HUES64 (cell line): Measurements from ENCODE around the gene FAM20A.

Experiments
- H3K27ac ChIP-seq: 2 replicates; pipeline ENCODE4 v1.7.0; 2013; ENCODE audit warnings: low read depth, low read length, inconsistent platforms
- H3K27me3 ChIP-seq: 2 replicates; pipeline ENCODE4 v1.6.1; 2013; ENCODE audit warnings: mild to moderate bottlenecking, low read length; ENCODE audit not compliant: insufficient read depth
- H3K36me3 ChIP-seq: 2 replicates; pipeline ENCODE4 v1.6.1; 2013; ENCODE audit warnings: mild to moderate bottlenecking, low read length; ENCODE audit not compliant: insufficient read depth
- H3K4me1 ChIP-seq: 2 replicates; pipeline ENCODE4 v1.6.1; 2013; ENCODE audit warnings: mild to moderate bottlenecking, low read length, moderate library complexity; ENCODE audit not compliant: insufficient read depth
- H3K4me3 ChIP-seq: 2 replicates; pipeline ENCODE4 v1.5.1; 2013; ENCODE audit warnings: mild to moderate bottlenecking, low read length, moderate library complexity
- H3K9ac ChIP-seq: 2 replicates; pipeline ENCODE4 v1.6.1; 2013; ENCODE audit warnings: mild to moderate bottlenecking, low read depth, low read length
- H3K9me3 ChIP-seq: 2 replicates; pipeline ENCODE4 v1.6.1; 2013; ENCODE audit warnings: low read depth, low read length; ENCODE audit not compliant: insufficient read depth
- WGBS: fragments of 150-250, 120-280 bp; methylation state at CpG from one replicate; pipeline ENCODE4 v1.1.7; 2013; ENCODE audit warnings: missing lambda C conversion rate; 5-methylcytosine and 5-hydroxymethylcytosine counted together

The FAM20A gene

DNA sequence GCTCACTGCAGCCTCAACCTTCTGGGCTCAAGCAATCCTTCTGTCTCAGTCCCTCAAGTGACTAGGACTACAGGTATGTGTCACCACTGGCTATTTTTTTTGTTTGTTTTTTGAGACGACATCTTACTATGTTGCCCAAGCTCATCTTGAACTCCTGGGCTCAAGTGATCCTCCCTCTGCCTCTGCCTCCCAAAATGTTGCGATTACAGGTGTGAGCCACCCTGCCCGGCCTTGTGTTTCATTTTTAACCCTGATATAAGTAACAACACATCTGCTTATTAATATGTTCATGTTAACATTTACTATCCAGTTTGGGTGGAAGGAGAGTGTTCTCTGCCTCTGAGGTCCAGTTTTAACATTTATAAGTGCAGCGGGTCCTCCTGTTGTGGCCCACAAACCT, 3.1 kb downstream of the FAM20A start:
- Histone ChIP-seq H3K4me3 (peak overlapping the region; percentile 64), H3K27ac (no peak overlapping the region), H3K9ac (no peak overlapping the region), H3K4me1 (peaks cover 15% of the 10 kb centered on the region; the same call in 1 of the 2 replicates), H3K9me3 (no peaks in the 10 kb centered on the region), H3K36me3 (no peaks in the 10 kb centered on the region), H3K27me3 (peaks cover 41% of the 10 kb centered on the region)
- WGBS: 95% methylated on average over 4 of the region's 4 CpGs

DNA sequence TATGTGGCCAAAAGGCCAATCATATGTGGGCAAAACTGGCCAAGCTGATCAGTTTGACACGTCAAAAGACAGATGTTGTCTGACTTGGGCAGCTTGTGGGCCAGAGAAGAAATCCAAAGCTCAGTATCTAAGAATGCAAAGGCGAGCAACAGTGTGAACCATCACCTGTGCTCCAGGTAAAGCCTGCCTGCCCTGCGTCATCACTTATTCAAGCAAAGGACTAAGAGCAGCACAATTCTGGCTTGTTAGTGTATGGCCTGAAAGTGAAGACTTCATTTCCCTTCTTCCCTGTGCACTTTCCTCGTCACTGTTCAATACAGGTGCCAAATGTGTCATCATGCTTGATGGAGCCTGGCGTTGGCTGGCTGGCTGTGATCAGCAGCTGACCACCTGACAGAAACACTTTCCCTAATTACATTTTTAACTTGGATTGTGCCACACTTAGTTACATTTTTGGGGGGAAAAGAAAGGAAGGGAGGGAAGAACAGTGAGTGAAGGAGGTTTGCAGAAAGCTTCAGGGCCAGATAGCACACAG, 4.7 kb downstream of the FAM20A start:
- H3K27ac ChIP-seq: no peak overlapping the region
- no peak overlapping the region for H3K9ac ChIP-seq
- peaks cover under 1% of the 10 kb centered on the region; the same call in 1 of the 2 replicates for H3K4me1 ChIP-seq
- no peaks in the 10 kb centered on the region for H3K9me3 ChIP-seq
- H3K36me3 ChIP-seq: no peaks in the 10 kb centered on the region
- WGBS: 94% methylated on average over 5 of the region's 5 CpGs
- H3K27me3 ChIP-seq: peaks cover 28% of the 10 kb centered on the region
- no peak overlapping the region for H3K4me3 ChIP-seq

DNA sequence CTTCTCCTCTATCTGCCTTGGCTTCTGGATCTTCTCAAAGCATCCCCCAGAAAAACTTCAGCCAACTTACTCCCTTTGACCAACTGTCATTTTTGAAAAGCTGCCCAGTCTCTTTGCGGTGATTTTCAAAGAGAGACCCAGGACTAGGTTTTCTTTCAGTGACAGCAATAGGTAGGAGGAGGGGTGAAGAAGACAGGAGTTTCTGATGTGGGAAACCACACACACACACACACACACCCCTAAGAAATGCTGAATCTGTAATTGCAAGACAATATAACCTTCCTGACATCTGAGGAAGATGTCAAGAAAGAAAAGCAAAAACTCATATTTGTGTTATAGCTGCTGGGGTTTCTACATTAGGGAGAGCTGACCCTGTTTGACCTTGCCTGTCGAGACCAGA, 5.2 kb downstream of the FAM20A start:
- H3K36me3 ChIP-seq: no peaks in the 10 kb centered on the region
- H3K27me3 ChIP-seq: peaks cover 23% of the 10 kb centered on the region
- H3K9ac ChIP-seq: no peak overlapping the region
- no peak overlapping the region for H3K27ac ChIP-seq
- H3K9me3 ChIP-seq: no peaks in the 10 kb centered on the region
- WGBS: 92% methylated on average over 1 of the region's 2 CpGs
- H3K4me1 ChIP-seq: no peaks in the 10 kb centered on the region; the same call in 1 of the 2 replicates
- H3K4me3 ChIP-seq: no peak overlapping the region

DNA sequence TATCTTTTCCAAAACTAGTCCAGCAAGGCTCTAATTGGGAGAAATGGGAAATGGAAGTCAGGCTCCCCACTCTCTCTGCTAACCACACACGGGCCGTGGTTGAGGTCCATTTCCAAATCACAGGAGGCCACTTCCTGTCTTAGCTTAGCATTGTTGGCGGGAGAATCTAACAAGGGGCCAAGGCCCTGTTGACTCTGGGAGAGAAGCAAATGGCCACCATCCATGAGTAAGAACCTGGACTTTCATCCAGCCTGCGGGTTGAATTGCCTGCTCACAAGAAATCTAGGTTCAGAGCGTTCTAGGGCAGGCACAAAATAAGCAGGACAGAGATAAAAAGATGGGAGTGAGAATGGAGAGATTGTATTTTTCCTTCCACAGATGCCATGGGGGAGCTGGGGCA, 5.7 kb downstream of the FAM20A start:
- Histone ChIP-seq H3K27me3 (peaks cover 20% of the 10 kb centered on the region), H3K9ac (no peak overlapping the region), H3K4me3 (no peak overlapping the region), H3K9me3 (no peaks in the 10 kb centered on the region), H3K27ac (no peak overlapping the region), H3K36me3 (no peaks in the 10 kb centered on the region), H3K4me1 (no peaks in the 10 kb centered on the region; the same call in 1 of the 2 replicates)
- 90% methylated on average over 5 of the region's 5 CpGs for WGBS

DNA sequence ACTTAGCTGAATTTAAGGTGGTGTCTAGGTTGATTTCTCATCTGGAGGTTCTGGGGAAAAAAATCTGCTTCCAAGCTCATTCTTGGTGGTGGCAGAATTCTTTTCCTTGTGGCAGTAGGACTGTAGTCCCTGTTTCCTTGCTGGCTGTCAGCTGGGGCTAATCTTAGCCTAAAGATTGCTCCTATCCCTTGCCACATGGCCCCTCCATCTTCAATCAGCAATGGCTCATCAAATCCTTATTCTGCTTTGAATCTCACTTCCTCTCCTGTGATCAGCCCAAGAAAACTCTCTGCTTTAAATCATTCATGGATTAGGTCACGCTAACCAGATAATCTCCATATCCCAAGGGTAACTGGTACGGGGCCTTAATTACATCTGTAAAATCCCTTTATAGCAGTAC, 6.6 kb downstream of the FAM20A start:
- no peaks in the 10 kb centered on the region; the same call in 1 of the 2 replicates for H3K4me1 ChIP-seq
- H3K27ac ChIP-seq: no peak overlapping the region
- H3K9me3 ChIP-seq: no peaks in the 10 kb centered on the region
- peaks cover 4% of the 10 kb centered on the region; the same call in 1 of the 2 replicates for H3K36me3 ChIP-seq
- no peak overlapping the region for H3K4me3 ChIP-seq
- peaks cover 10% of the 10 kb centered on the region for H3K27me3 ChIP-seq
- WGBS: 93% methylated on average over 2 of the region's 2 CpGs
- no peak overlapping the region for H3K9ac ChIP-seq

DNA sequence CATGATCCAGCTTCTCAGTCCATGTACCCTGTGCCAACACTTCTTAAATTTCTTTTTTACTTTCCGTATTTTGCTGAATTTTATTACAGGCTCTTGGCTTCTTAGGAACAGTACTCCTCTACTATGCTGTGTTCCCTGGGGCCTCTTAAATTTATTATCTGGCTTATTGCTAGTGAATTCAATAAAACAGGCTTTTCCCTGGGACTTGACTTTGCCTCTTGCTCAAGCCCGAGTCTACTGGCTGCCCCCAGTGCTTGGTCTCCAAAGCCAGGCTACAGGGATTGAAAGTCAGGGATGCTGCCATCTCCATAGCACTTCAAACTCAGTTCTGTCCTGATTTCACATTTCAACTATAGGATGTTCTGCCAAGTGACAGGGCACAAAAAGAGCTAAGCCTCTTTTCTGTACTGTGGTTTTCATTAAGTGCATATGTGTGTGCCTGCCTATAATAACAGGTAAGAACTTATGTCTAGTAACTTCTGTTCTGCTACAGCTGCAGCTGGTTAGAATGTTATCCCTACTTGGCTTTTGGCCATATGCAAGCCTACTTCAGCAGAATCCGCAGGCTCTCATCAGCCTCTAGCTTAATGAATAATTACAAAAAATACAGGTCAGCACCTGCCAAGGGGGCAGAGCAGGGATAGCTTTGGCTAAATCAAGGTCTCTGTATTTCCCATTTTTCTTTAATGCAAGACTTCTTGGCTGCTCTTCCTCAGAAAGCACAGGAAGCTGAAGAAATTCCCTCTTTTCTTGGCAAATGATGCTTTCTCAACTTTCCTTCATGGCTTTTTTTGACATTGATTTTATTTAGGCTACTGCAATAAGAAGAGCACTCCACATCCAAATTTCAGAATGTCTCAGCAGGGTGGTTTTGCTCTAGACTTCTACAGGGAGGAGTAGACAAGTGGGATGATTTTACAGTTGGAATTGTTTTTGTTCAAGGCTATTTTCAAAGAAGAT, 8.2 kb downstream of the FAM20A start:
- H3K27me3 ChIP-seq: no peaks in the 10 kb centered on the region
- no peaks in the 10 kb centered on the region for H3K4me1 ChIP-seq
- 95% methylated on average over 3 of the region's 3 CpGs for WGBS

DNA sequence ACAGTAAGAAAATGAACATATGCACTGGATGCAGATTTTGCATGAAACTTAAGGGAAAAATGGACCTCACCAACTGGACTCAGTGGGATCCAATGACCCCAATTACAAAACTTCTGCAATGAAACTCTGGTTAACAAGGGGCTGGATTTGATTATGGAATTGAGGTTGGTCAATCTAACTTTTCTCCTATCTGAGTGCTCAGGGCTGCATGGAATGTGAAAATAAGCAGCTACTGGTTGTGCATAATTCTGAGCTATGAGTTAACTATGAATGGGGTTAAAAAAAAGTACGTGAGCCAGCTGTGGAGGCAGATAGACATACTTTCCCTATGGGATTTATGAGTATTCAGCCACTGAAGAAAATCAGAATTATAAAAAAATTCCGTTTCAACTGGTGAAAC, 9.2 kb downstream of the FAM20A start:
- WGBS: 93% methylated on average over 2 of the region's 2 CpGs
- H3K9ac ChIP-seq: no peak overlapping the region; the same call in 1 of the 2 replicates

More for the DNA sequence above, 8.2 kb downstream of the FAM20A start:
- peaks cover 14% of the 10 kb centered on the region; the same call in 1 of the 2 replicates for H3K36me3 ChIP-seq
- H3K9ac ChIP-seq: no peak overlapping the region
- H3K4me3 ChIP-seq: no peak overlapping the region
- H3K9me3 ChIP-seq: peaks cover 9% of the 10 kb centered on the region
- H3K27ac ChIP-seq: no peak overlapping the region

DNA sequence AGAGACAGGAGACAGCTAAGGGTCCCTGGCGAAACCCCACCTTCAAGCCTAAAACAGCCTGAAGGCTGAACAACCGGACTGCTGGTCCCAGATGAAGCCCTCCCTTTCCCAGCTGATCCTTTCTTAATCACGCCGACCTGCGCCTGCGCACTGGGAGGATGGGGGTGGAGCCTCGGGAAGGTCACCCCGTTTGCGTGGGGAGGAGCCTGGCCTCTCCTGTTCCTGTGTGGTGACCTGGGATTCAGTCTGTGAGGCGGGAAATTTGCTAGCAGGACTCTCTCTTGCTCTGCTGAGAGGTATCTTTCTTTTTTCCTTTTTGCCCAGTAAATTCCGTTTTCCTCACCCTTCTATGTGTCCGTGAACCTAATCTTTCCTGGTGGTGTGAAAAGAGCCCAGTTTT, 9.6 kb downstream of the FAM20A start:
- 96% methylated on average over 12 of the region's 12 CpGs for WGBS
- Histone ChIP-seq H3K9me3 (peaks cover 9% of the 10 kb centered on the region), H3K4me1 (no peaks in the 10 kb centered on the region), H3K27ac (no peak overlapping the region), H3K27me3 (no peaks in the 10 kb centered on the region), H3K4me3 (no peak overlapping the region), H3K9ac (no peak overlapping the region; the same call in 1 of the 2 replicates), H3K36me3 (peaks cover 14% of the 10 kb centered on the region; the same call in 1 of the 2 replicates)

More for the DNA sequence above, 9.2 kb downstream of the FAM20A start:
- Histone ChIP-seq H3K9me3 (peaks cover 9% of the 10 kb centered on the region), H3K27me3 (no peaks in the 10 kb centered on the region), H3K27ac (no peak overlapping the region), H3K4me3 (no peak overlapping the region), H3K4me1 (no peaks in the 10 kb centered on the region), H3K36me3 (peaks cover 14% of the 10 kb centered on the region; the same call in 1 of the 2 replicates)

DNA sequence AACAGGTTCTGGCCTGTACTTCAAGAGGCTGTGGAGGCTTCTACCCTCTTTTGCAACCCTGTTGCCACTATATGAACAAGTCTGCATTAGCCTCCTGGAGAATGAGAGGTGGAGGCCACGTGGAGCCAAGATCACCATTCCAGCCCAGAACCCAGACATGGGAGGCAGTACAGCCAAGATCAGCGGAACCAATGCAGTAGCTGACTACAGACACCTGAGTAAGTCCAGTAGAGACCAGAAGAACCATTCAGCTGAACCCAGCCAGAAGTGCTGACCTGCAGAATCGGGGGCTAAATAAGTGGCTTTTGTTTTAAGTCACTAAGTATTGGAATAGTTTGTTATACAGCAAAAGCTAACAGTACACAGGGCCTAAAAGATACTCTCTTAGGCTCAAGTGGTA, 12.1 kb downstream of the FAM20A start:
- Histone ChIP-seq H3K27me3 (no peaks in the 10 kb centered on the region), H3K27ac (no peak overlapping the region), H3K9ac (no peak overlapping the region), H3K36me3 (peaks cover 14% of the 10 kb centered on the region; the same call in 1 of the 2 replicates), H3K9me3 (peaks cover 9% of the 10 kb centered on the region), H3K4me3 (no peak overlapping the region), H3K4me1 (no peaks in the 10 kb centered on the region)
- WGBS: 94% methylated on average over 3 of the region's 3 CpGs

DNA sequence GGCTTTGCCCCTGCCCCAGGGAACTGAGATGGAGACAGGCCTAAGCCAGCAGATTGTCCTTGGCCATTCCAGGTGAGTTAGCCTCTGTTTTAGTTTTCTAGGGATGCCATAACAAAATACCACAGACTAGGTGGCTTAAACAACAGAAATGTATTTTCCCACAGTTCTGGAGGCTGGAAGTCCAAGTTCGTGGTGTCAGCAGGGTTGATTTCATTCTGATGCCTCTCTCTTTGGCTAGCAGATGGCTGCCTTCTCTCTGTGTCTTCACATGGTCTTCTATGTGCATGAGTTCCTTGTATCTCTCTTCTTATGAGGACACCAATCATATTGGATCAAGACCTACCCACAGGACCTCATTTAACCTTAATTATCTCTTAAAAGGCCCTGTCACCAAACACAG, 12.8 kb downstream of the FAM20A start:
- 94% methylated on average over 1 of the region's 1 CpG for WGBS
- no peak overlapping the region for H3K4me3 ChIP-seq
- no peaks in the 10 kb centered on the region for H3K27me3 ChIP-seq
- no peak overlapping the region for H3K9ac ChIP-seq
- H3K4me1 ChIP-seq: no peaks in the 10 kb centered on the region
- peaks cover 9% of the 10 kb centered on the region for H3K9me3 ChIP-seq
- no peak overlapping the region for H3K27ac ChIP-seq
- H3K36me3 ChIP-seq: peaks cover 14% of the 10 kb centered on the region; the same call in 1 of the 2 replicates

DNA sequence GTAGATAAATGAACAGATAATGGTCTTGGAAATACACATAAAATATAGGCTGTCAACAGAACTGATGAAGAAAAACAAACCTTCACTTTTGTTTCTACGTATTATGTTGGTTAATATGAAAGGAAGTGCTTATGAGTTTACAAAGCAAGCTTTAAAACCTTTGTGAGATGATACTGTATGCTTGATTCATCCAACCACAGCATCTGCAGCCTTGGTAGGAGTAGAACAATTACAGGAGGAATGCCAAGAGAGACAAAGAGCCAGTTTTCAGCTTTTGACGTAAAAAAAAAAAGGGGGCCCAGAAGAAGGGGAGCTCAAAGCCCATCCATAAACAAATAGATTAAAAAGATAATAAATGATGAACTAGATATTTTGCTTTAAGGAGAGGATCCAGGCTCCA, 13.3 kb downstream of the FAM20A start:
- no peaks in the 10 kb centered on the region for H3K4me1 ChIP-seq
- no peaks in the 10 kb centered on the region for H3K27me3 ChIP-seq
- peaks cover 9% of the 10 kb centered on the region for H3K9me3 ChIP-seq
- WGBS: 100% methylated on average over 2 of the region's 2 CpGs
- H3K9ac ChIP-seq: no peak overlapping the region
- H3K4me3 ChIP-seq: no peak overlapping the region
- H3K27ac ChIP-seq: no peak overlapping the region
- peaks cover 14% of the 10 kb centered on the region; the same call in 1 of the 2 replicates for H3K36me3 ChIP-seq
